NCI-H2196 (cell line): Measurements from ENCODE around the gene MRTFA.
A peak's percentile ranks its signal among the peaks of the same experiment; 100 is the strongest.
"Not testable (repeated sequence)": the region's sequence is repeated elsewhere in the genome, so short reads cannot be mapped to it uniquely, and the experiment has no call there.

Experiments
- DNase-seq: peaks from one replicate; lab custom pipeline; 2025; ENCODE audit not compliant: unreplicated experiment; lab: John Stamatoyannopoulos, UW

MRTFA gene

DNA sequence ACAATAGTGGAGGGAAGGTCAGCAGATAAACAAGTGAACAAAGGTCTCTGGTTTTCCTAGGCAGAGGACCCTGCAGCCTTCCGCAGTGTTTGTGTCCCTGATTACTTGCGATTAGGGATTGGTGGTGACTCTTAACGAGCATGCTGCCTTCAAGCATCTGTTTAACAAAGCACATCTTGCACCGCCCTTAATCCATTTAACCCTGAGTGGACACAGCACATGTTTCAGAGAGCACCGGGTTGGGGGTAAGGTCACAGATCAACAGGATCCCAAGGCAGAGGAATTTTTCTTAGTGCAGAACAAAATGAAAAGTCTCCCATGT, 136.1 kb downstream of the MRTFA start:
- DNase-seq: not testable (repeated sequence)

DNA sequence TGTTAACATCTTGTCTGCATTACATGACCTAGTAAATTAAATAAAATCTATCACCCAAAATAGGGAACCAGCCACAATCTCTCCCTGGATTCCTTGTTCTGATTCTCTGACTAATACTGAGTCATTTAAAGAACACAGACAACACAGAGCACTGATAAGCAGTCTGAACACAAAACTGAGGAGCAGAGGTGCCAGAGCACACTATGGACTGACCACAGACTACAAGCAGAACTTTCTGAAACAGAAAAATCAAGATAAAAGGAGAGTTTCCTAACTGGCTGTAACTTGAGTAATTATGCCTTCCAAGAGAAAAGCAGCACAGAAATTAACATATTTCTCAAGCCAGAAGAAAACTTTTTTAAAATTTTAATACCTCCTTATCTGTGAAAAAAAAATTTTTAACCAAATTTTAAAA, 137.3 kb downstream of the MRTFA start:
- no peak for DNase-seq

DNA sequence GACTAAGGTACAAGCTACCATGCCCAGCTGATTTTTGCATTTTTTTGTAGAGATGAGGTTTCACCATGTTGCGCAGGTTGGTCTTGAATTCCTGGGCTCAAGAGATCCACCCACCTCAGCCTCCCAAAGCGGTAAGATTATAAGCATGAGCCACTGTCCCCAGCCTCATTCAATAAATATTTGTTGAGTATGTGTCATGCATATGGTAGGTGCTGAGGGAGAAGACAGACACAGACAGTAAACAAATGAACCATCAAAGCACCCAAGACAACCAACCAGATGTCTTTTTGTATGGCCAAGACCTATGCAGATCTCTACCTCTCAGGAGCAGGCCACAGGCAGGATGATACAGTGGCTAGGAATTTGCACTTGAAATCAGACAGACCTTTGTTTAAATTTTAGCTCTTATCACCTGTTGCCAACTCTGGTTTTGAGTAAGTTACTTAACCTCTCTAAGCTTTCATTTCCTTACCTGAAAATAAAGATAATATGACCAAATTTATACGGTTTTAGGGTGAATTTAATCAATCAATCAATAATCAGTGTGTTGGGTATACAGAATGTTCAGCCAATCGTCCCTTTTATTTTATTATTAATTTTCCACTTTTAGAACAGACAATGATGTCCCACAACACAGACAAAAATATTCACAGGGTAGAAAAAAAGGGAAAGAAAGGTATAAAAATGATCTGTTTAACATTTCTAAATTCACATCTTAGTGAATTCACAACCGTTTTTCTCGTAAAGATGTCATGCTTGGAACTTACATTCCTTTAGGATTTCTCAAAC, 137.9 kb downstream of the MRTFA start:
- peak; percentile 44 for DNase-seq

DNA sequence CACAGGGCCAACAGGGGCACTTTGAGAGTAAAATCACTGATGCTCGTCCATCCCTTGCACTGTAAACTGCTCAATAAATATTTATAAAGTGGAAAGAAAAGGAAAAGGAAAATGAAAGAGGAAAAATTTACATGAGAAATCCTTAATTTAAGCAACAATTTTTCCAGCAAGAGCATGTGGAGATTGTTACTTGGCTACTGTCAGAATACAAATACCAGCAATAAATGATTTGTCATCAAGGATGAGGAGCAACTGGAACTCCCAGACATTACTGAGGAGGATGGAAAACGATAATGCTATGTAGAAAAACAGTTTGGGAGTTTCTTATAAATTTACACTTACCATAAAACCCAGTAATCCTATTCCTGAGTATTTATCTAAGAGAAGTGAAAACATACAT, 143.1 kb downstream of the MRTFA start:
- DNase-seq: no peak

DNA sequence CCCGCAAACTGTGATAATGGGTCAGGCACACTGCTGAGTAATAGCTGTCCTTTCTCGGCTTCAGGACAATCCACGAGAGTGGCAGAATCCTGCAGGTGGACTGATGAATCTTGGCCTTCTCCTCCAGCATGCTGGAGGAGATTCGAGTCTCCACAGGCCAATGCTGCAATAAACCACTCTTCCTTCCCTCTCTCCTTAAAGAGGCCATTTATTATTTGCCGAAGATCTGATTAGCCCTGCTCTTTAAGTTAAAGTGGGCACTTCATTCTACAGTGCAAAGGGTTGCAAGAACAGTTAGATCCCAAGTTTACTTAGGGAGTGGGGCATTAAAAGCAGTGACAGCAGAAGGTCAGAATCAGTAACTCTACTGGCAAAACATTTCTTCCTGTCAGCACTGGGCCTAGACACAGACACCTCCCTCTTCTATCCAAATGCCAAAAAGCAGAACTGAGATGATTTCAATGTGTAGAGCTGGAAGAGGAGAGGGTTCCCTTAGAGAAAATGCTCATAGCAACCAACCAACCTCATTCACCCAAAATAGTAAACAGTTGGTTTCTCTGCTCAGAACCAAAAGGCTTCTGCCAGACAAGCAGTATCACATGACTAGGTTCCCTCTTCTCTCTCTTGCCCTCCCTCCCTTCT, 144.4 kb downstream of the MRTFA start:
- DNase-seq: no peak

DNA sequence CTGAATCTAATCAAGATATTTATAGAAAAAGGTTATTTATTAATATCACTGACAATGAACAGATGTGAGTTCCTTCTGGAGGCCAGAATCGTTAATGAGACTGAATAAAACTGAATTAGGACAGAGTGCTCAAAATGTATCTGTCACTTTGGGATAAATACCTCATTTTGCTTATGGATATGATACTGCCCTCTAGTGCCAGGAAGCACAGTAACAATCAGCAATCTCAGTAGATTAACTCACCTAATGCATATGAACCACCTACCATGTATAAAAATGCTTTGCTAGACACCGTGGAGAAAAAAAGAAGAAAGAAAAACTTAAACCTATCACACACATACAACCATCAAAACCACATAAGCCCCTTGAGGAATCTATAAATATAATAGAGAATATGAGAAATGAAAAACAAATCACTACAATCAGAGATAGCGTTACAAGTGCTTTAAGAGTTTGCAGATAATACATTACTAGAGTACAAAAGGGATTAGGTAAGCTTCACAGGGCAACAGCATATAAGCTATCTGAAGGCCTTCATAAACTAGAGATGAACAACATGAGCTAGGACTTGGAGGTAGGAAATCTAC, 148.8 kb downstream of the MRTFA start:
- peak; percentile 38 for DNase-seq

DNA sequence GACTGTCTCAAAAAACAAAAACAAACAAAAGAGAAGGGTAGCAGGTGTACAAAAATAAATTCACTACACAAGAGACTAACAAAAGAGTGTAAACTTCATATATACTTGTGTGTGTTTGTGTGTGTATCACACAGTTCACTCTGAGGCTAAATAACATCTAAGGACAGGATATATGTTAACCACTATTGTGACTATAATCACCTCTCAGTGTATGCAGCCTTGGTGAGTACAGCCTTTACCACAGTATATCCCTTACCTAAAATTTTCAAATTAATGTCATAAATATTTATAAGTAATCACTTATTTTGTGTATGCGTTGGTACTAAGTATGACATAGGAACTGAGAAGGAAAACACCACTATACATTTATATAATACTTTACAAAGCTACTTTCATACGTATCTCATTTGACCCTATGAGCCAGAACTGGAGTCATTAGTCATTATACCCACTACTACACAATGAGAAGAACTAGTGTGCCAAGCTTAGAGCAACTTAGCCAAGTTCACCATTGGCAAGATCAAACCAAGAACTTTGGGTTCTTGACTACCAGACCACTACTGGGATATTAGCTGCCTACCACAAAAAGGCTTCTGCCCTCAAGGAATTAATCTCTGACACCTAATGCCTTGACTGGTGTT, 149.4 kb downstream of the MRTFA start:
- DNase-seq: no peak

DNA sequence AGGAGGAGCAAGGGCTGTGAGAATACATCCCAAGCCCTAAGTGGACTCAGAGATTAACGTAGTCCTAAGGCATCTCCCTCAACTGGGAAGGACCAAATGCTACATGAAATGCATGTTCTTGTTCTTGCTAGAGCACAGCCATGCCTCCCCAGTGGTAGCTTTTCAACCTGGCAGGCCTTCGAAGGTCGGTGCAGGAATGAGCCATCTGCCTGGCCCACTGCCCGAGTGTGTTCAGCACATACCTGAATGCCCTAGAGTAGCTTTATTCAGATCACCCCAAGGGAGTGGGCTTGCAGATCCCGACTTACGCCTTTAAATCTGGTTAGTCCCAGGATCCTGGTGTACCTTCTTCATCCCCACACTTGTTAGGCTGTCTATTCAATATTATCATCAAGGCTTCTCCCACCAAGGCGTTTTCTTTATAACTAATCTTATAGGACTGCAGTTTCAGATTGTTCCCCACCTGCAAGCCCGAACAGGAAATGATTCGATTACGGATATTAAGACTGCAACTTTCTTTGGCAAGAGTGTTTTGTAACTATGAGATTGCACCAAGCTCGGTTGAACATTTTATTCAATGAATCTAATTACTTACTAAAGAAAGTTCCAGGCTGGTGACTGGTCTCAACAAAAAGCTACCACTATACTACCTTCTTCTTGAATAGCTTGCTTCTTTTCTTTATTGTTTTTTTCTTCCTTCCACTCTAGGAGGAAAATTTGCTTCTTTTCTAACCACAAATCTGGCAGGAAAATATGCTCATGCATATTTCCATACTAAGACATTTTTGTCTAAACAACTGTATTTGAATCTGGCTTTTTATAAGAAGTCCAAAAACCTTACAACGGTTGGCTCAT, 150.5 kb downstream of the MRTFA start:
- no peak for DNase-seq

DNA sequence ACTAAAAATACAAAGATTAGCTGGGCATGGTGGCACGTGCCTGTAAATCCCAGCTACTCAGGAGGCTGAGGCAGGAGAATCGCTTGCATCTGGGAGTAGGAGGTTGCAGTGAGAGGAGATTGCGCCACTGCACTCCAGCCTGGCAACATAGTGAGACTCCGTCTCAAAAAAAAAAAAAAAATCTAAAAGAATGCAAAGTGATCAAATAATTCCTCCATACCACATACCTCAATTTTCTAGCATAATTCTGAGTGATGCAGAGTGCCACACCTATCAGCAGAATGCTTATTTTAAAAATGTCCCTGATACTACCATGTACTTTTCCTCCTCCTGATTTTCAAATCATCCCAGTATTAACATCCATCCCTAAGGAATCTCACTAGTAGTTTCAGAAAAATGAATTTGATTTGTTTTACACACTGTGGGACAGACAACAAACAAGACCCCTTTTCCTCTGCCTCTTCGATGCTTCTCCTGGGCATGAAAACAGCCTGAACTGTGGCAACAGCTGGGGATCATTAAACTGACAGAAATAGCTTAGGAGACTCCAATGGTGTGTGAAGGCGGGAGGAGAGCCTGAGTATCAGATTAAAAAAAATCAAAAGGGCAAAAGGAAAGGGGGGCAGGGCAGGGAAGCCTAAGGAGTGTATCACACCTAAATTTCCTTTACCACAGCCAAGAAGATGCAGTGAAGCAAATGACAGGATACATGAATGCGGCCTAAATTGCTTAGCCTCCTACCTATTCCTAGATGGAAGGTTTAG, 151.4 kb downstream of the MRTFA start:
- no peak for DNase-seq

DNA sequence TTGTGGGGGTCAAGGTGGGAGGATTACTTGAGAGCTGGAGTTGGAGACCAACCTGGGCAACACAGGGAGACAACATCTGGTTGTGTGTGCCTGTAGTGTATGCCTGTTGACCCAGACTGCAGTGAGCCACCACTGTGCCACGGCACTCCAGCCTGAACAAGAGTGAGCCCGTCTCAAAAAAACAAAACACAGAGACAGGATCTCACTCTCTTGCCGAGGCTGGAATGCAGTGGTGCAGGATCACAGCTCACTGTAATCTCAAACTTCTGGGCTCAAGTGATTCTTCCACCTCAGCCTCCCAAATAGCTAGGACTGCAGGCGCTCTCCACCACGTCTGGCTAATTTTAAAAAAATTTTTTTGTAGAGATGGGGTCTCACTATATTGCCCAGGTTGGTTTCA, 153.6 kb downstream of the MRTFA start:
- no peak for DNase-seq

DNA sequence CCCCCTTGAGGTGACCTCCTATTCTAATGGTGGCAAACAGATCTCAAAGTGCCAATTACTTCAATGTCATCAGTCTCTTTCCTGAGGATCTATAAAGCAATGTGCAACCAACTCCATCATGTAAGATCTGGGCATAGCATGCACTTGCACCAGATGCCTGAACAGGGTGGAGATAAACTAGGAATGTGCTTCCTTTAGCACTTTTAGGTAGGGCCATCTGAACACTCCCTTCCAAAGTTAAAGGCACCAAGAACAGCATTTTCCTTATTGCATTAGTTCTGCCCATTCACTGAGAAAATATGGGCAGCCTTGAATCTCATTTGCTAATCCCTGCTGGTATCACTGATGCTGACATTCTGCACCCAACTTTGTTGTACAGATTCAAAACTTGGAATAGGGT, 154.1 kb downstream of the MRTFA start:
- DNase-seq: no peak

DNA sequence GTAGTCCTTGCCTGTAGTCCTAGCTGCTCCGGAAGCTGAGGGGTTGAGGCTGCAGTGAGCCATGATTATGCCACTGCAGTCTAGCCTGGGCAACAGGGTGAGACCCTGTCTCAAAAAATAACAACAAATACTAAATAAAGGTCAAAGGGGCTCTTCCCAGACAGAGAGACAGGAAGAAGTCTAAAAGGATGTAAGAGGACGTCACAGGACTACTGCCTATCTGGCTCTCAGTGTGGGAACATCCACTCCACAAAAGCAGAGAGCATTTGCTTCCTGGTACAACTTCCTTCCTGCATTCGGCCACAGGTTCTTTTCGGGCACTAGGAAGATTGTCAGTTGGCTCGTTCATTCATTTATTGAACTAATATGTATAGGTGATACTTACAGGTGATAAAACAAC, 155.5 kb downstream of the MRTFA start:
- DNase-seq: no peak

DNA sequence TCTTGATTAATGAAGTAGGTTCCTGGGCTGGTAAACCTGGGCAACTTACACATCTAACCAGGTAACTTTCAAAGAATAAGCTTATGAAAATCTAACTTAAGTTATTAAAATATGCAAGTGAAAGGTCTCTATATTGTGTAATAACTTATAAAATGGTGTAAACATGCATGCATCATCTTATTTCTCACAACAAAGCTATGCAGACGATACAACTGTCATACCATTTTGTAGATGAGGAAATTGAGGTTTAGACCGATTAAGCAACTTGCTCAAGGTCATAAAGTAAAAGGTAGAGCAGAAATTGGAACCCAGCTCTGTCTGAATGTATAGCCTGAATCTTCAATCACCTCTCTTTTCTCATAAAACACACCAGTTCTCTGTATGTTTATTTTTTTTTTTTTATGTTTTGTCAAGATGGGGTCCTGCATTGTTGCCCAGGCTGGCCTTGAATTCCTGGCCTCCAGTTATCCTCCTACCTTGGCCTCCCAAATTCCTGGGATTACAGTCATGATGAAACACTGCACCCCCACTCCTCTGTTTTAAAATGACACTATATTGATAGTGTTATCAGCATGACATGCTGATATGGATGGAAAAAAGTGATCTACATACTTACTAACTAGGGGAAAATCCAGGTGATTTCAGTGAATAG, 156.5 kb downstream of the MRTFA start:
- DNase-seq: no peak

DNA sequence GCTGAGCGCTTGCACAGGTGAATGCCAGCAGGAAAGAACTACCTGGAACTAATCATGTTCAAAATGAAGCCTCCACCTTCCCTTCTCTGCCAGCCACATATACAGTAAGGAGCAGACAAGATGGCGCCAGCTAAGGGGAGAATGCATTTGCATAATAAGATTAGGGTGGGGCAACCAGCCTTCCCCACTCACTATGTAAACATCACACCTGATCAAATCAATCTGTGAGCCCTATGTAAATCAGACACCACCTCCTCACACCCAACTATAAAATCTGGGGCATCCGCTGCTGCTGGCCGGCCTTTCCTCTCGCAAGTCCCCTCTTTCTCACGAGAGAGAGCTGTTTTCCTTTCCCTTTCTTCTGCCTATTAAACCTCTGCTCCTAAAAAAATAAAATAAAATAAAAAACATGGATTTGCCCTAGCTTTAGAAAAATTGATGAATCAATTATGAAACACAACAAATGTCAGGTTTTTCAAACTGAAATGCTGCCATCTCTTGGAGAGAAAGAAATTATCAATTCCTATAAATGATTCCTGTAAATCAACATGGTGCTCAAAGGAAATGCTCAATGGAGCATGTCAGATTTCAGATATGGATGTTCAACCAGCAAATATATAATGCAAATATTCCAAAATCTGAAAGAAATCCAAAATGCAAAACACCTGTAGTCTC, 157.3 kb downstream of the MRTFA start:
- DNase-seq: no peak

DNA sequence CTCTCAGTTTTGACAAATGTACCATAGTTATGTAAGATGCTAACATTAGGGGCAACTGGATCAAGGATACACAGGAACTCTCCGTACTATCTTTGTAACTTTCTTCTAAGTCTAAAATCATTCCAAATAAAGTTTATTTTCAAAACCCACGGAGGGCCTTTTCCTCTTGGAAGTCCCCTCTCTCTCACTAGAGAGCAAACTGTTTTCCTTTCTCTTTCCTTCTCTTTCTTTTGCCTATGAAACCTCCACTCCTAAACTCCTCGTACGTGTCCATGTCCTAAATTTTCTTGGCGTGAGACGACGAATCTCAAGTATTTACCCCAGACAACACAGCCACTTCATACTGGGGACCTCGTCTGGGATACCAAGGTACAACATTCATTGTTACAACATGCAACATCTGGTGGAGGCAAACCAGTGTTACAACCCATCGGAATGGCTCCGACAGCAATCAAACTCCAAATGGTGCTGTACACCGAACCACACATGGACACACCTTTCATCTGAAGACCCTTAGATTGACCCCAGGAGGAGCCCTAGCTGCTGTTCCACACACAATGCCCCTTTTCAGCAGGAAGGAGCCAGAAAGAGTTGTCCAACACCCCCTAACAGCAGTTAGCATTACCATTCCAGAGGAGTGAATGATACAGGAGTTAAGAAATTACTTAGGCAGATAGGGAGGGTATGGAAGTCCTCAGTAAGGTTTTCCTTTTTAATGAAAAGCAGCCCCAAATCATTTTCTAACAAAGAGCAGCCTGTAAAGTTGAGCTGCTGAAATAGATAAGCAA, 158.0 kb downstream of the MRTFA start:
- DNase-seq: no peak

DNA sequence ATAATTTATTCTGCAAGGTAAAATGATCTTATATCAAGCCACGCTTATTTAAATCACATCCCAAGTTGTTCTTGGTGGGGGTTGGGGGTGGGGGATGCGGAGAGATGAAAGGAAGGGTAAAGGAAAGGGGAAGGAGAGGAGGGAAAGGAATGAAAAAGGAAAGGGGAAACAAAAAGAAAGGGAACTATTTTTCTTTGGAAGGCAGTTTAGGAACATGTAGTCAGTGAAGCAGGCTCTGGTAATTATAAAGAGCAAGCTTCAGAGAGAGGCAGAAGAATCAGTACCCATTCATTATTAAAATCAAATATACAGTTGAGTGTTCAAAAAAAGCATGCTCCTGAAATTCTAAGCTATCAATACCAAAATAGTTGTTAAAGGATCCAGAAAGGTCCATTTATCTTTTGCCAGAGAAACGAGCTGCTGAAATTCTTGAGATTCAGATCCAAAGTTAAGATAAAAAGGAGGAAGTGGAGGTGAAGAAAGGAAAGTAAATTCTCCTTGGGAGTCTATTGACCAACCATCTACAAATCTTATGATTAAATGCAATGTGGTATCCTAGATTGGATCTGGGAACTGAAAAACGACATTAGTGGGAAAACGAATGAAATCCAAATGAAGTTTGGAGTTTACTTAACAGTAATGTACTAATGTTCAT, 158.7 kb downstream of the MRTFA start:
- DNase-seq: no peak

DNA sequence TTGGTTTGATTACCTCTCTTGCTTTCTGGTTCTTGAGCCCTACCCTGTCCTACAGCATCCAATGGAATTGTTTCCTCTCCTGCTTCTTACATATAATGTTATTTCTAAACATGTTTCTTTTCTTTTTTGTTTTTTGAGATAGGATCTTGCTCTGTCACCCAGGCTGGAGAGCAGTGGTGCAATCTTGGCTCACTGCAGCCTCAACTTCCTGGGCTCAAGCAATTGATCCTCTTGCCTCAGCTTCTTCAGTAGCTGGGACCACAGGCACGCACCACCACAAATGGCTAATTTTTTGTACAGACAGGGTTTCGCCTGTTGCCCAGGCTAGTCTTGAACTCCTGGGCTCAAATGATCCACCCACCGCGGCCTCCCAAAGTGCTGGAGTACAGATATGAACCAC, 160.2 kb downstream of the MRTFA start:
- no peak for DNase-seq

DNA sequence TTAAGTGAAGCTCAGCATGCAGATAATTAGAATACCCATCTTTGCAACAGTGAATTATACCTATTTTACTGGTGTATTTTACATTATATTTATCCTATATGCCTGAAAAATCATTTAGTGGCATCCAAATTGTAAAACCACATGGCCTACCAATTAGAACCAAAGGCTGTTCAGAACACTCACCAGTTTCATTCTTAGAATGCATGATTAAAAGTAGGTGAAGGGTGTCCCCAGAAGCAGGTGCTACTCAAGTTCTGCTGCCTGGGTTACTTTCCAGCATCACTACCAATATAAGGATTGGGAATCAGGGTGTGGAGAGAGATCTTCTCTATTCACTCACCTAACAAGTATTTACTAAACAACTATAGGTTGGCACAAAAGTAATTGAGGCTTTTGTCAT, 162.8 kb downstream of the MRTFA start:
- DNase-seq: no peak
